PC-9 (cell line): ENCODE results near the gene RAD1. TPM values are rescaled to one million over a fixed set of nuclear protein-coding genes. Genes with fewer than 3 reads are reported as not detected.

Experiments used
- BruUV-seq: library from RNA; stranded (reverse); fragments of 400-500 nt; replicated peaks from 2 replicates; lab custom pipeline; 2021; lab: Mats Ljungman, UMichigan
- CTCF ChIA-PET: fragments of 300-600 bp; sonication (Branson Sonifier 250); formaldehyde crosslinking; loops from one replicate; lab custom pipeline; 2022; ENCODE audit warnings: antibody characterized with exemption; lab: Charles Lee
- POLR2A ChIA-PET: fragments of 300-600 bp; sonication (Branson Sonifier 250); formaldehyde crosslinking; loops from one replicate; lab custom pipeline; 2022; ENCODE audit warnings: antibody characterized with exemption; ENCODE audit not compliant: unreplicated experiment; lab: Charles Lee
- DNase-seq, 2 experiments: peaks; one replicate each; pipeline versions ENCODE4 v3.0.0 to v3.0.0-alpha.2; 2015 to 2022; ENCODE audit warnings: mixed read lengths in 1 of 2
- H2AFZ ChIP-seq: fragments of 200-600 bp; sonication (generic); 2 replicates; pipeline ENCODE4 v1.8.1; 2017; ENCODE audit warnings: antibody characterized with exemption
- H3F3A ChIP-seq: fragments of 200-600 bp; sonication (generic); 2 replicates; pipeline ENCODE4 v1.8.1; 2017; ENCODE audit warnings: antibody characterized with exemption, mild to moderate bottlenecking, low read depth; ENCODE audit not compliant: insufficient read depth
- H3K27ac ChIP-seq: fragments of 200-600 bp; sonication (generic); 2 replicates; pipeline ENCODE4 v1.6.1; 2016; ENCODE audit warnings: mixed run types
- H3K27me3 ChIP-seq: fragments of 200-600 bp; sonication (generic); 2 replicates; pipeline ENCODE4 v1.6.1; 2016; ENCODE audit warnings: low read depth, mixed run types; ENCODE audit not compliant: insufficient read depth
- H3K36me3 ChIP-seq: fragments of 200-600 bp; sonication (generic); 2 replicates; pipeline ENCODE4 v1.6.1; 2016; ENCODE audit warnings: low read depth, mixed run types
- H3K4me1 ChIP-seq: fragments of 200-600 bp; sonication (generic); replicated peaks from 2 replicates; pipeline ENCODE4 v1.6.1; 2016; ENCODE audit warnings: mixed run types; ENCODE audit not compliant: insufficient read depth
- H3K4me2 ChIP-seq: fragments of 200-600 bp; sonication (generic); 2 replicates; pipeline ENCODE4 v1.6.1; 2017; ENCODE audit warnings: mixed run types
- H3K4me3 ChIP-seq: fragments of 200-600 bp; sonication (generic); 2 replicates; pipeline ENCODE4 v1.6.1; 2016; ENCODE audit warnings: mixed run types
- H3K79me2 ChIP-seq: fragments of 200-600 bp; sonication (generic); 2 replicates; pipeline ENCODE4 v1.6.1; 2017; ENCODE audit warnings: low read depth, mixed run types
- H3K9me2 ChIP-seq: fragments of 200-600 bp; sonication (generic); 2 replicates; pipeline ENCODE4 v1.8.1; 2017; ENCODE audit warnings: mild to moderate bottlenecking; ENCODE audit not compliant: insufficient read depth
- H3K9me3 ChIP-seq: fragments of 200-600 bp; sonication (generic); 2 replicates; pipeline ENCODE4 v1.8.1; 2016; ENCODE audit warnings: low read depth; ENCODE audit not compliant: insufficient read depth
- H4K20me1 ChIP-seq: fragments of 200-600 bp; sonication (generic); 2 replicates; pipeline ENCODE4 v1.8.1; 2017; ENCODE audit not compliant: insufficient read depth
- EZH2 ChIP-seq: fragments of 200-600 bp; sonication (generic); IDR thresholded peaks from 2 replicates; pipeline ENCODE4 v1.8.0; 2017; ENCODE audit warnings: antibody characterized with exemption, low read depth
- intact Hi-C: fragments of 100-400 bp; cut with micrococcal nuclease; formaldehyde crosslinking; loops from one replicate; pipeline ENCODE4 v1.10.0; 2022; ENCODE audit not compliant: unreplicated experiment
- total RNA-seq: library from RNA; stranded (reverse); gene quantifications from 2 replicates; pipeline ENCODE4 v1.2.3, GENCODE V29; 2021
- TF ChIP-seq, protein P1 (sequence below): fragments of 200-600 bp; sonication (generic); conservative IDR thresholded peaks from 2 replicates; pipeline ENCODE4 v1.6.1; 2017; ENCODE audit warnings: mixed run types, antibody characterized with exemption, mild to moderate bottlenecking, moderate library complexity

RAD1 gene
- total RNA-seq, 1 experiment from 2014 or later: 63.0 TPM

DNA sequence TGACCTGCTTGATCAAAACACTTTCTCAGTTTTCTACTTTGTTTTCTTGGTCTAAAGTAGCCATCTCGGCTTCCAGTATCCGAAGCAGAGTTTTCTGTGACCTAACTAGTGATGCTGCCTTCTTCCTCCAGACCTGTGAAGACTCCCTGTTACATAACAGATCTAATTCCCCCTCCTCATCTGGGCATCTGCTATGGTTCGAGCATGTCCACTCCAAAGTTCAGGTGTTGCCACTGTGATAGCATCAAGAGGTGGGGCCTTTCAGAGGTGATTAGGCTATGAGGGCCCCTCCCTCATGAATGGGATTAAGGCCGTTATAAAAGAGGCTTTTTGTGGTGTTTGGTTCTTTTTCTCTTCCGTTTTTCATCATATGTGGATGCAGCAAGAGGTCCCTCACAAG is 56.1 kb downstream of the RAD1 start:
- H2AFZ ChIP-seq: no peak overlapping the region
- ChIA-PET CTCF (interaction anchor here (0.7 kb wide), 1 partner anchor 1068 kb away, joined by 8 read pairs; no protein-coding TSS in a partner anchor), POLR2A (no interaction called here)
- no peaks in the 10 kb centered on the region for H3K79me2 ChIP-seq
- H4K20me1 ChIP-seq: no peaks in the 10 kb centered on the region
- intact Hi-C loops: no loop called here
- H3K27me3 ChIP-seq: no peaks in the 10 kb centered on the region
- BruUV-seq: no TSS peak
- H3F3A ChIP-seq: no peaks in the 10 kb centered on the region
- TF ChIP-seq, protein P1, sequence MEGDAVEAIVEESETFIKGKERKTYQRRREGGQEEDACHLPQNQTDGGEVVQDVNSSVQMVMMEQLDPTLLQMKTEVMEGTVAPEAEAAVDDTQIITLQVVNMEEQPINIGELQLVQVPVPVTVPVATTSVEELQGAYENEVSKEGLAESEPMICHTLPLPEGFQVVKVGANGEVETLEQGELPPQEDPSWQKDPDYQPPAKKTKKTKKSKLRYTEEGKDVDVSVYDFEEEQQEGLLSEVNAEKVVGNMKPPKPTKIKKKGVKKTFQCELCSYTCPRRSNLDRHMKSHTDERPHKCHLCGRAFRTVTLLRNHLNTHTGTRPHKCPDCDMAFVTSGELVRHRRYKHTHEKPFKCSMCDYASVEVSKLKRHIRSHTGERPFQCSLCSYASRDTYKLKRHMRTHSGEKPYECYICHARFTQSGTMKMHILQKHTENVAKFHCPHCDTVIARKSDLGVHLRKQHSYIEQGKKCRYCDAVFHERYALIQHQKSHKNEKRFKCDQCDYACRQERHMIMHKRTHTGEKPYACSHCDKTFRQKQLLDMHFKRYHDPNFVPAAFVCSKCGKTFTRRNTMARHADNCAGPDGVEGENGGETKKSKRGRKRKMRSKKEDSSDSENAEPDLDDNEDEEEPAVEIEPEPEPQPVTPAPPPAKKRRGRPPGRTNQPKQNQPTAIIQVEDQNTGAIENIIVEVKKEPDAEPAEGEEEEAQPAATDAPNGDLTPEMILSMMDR: no peak
- TF ChIP-seq EZH2: no peak
- no peak overlapping the region for H3K4me3 ChIP-seq
- H3K9me2 ChIP-seq: no peaks in the 10 kb centered on the region
- H3K4me1 ChIP-seq: no peaks in the 10 kb centered on the region
- no peaks in the 10 kb centered on the region for H3K36me3 ChIP-seq
- H3K27ac ChIP-seq: no peak overlapping the region
- no peak overlapping the region for H3K4me2 ChIP-seq
- no peaks in the 10 kb centered on the region for H3K9me3 ChIP-seq
- no peak for DNase-seq

DNA sequence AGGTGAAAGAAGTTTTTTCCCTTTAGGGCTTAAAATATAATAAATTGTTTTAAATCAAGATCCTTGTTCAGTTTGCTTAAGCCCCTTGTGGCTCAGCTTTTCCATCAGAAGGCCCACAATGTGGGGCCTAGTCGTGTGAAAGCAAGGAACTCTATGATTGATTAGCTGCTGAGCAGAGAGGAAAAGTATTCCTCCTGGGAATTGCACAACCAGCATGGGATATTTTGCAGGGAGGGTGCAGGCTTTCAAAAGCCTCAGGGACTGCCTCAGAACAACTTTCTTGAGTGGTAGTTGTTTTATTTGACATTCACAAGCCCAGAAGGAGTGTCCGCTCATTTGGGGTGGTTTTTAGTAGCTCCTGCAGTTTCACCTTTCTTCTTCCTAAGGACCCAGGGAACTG is 56.5 kb downstream of the RAD1 start:
- intact Hi-C loops: no loop called here
- POLR2A ChIA-PET: no interaction called here

DNA sequence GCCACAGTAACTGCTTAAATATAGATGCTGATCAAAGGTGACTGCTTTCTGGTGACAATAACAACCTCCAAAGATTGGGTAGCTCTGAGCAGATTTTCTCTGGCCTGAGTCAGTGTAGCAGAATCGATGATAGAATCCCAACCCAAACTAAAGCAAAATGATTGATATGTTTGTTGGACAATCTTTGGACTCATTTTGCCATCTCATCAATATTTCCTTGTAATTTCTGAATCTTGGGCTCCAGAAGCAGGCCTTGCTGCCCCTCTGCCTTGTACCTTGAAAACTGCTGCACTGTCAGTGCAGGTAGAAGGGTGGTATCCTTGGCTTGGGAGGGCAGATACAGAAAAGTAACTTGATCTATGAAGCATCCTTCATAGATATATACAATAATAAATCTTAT is 57.4 kb downstream of the RAD1 start:
- Histone ChIP-seq H3K27ac (no peak overlapping the region), H3K9me2 (no peaks in the 10 kb centered on the region), H3K4me1 (no peaks in the 10 kb centered on the region), H3K4me3 (no peak overlapping the region), H3K4me2 (no peak overlapping the region), H3K79me2 (no peaks in the 10 kb centered on the region), H3F3A (no peaks in the 10 kb centered on the region), H2AFZ (no peak overlapping the region), H4K20me1 (no peaks in the 10 kb centered on the region), H3K27me3 (no peaks in the 10 kb centered on the region), H3K36me3 (no peaks in the 10 kb centered on the region), H3K9me3 (no peaks in the 10 kb centered on the region)
- intact Hi-C loops: no loop called here
- DNase-seq: no peak
- TF ChIP-seq EZH2: no peak
- TF ChIP-seq, protein P1: no peak
- POLR2A ChIA-PET: no interaction called here
- BruUV-seq: no TSS peak
- CTCF ChIA-PET: interaction anchor here (1.0 kb wide), 1 partner anchor 62 kb away, joined by 6 read pairs; no protein-coding TSS in a partner anchor

More for the DNA sequence above, 56.5 kb downstream of the RAD1 start:
- DNase-seq: no peak
- Histone ChIP-seq H3F3A (no peaks in the 10 kb centered on the region), H3K4me1 (no peaks in the 10 kb centered on the region), H3K9me2 (no peaks in the 10 kb centered on the region), H3K27me3 (no peaks in the 10 kb centered on the region), H3K4me3 (no peak overlapping the region), H3K4me2 (no peak overlapping the region), H3K9me3 (no peaks in the 10 kb centered on the region), H2AFZ (no peak overlapping the region), H4K20me1 (no peaks in the 10 kb centered on the region), H3K36me3 (no peaks in the 10 kb centered on the region), H3K27ac (no peak overlapping the region), H3K79me2 (no peaks in the 10 kb centered on the region)
- CTCF ChIA-PET: interaction anchor here (1.0 kb wide), 1 partner anchor 61 kb away, joined by 6 read pairs; no protein-coding TSS in a partner anchor
- BruUV-seq: no TSS peak
- TF ChIP-seq, protein P1: no peak
- no peak for TF ChIP-seq EZH2
